K562 (cell line): Measurements from ENCODE around the gene CACNA2D2. TPM values are rescaled to one million over a fixed set of nuclear protein-coding genes. Genes with fewer than 3 reads are reported as not detected.

Experiments
- ARID2 ChIP-seq: fragments of 450-650 bp; IDR thresholded peaks from 2 replicates; pipeline ENCODE4 v1.6.1; 2017; ENCODE audit warnings: antibody characterized with exemption, mild to moderate bottlenecking
- DEAF1 ChIP-seq: fragments of 450-650 bp; formaldehyde crosslinking; IDR thresholded peaks from 2 replicates; pipeline ENCODE4 v1.4.0; 2020; ENCODE audit warnings: mild to moderate bottlenecking, moderate library complexity
- FOXJ2 ChIP-seq: fragments of 200-800 bp; sonication (Bioruptor generic); IDR thresholded peaks from 2 replicates; pipeline ENCODE4 v1.6.1; 2016; ENCODE audit warnings: missing genetic modification characterization, missing compliant biosample characterization
- FOXP1 ChIP-seq: sonication (generic); formaldehyde crosslinking; IDR thresholded peaks from 2 replicates; pipeline ENCODE4 v1.8.0; 2022; ENCODE audit warnings: mild to moderate bottlenecking, missing genetic modification reagents
- MYNN ChIP-seq, 2 experiments: sonication (generic); formaldehyde crosslinking in 1 of 2; IDR thresholded peaks; 2 replicates each; pipeline versions ENCODE4 v1.5.0 to v1.6.1; 2016 to 2020; ENCODE audit warnings: antibody characterized with exemption in 1 of 2, missing genetic modification reagents in 1 of 2
- NRF1 ChIP-seq, 2 experiments: fragments of 450-650 bp; IDR thresholded peaks in 1 of 2; conservative IDR thresholded peaks in 1 of 2; 2 replicates each; pipeline ENCODE4 v1.6.1; 2014; ENCODE audit warnings: mild to moderate bottlenecking in 2 of 2
- NUFIP1 ChIP-seq: fragments of 450-650 bp; IDR thresholded peaks from 2 replicates; pipeline ENCODE4 v1.6.1; 2018; ENCODE audit not compliant: partially characterized antibody
- PHTF2 ChIP-seq: fragments of 250-450 bp; sonication (Bioruptor Pico); IDR thresholded peaks from 2 replicates; pipeline ENCODE4 v1.5.0; 2021; ENCODE audit warnings: mild to moderate bottlenecking
- TEAD4 ChIP-seq, 2 experiments: sonication (generic) in 1 of 2; formaldehyde crosslinking in 1 of 2; IDR thresholded peaks; 2 replicates each; pipeline versions ENCODE4 v1.6.1 to v1.8.0; 2012 to 2022; ENCODE audit warnings: borderline replicate concordance in 1 of 2, inconsistent platforms in 1 of 2, low read length in 1 of 2, mild to moderate bottlenecking in 1 of 2, missing genetic modification reagents in 1 of 2
- VEZF1 ChIP-seq: fragments of 200-800 bp; sonication (Bioruptor generic); IDR thresholded peaks from 2 replicates; pipeline ENCODE4 v1.6.1; 2017; ENCODE audit warnings: missing genetic modification characterization, missing compliant biosample characterization
- ZFP30 ChIP-seq: fragments of 250-450 bp; sonication (Bioruptor Pico); IDR thresholded peaks from 2 replicates; pipeline ENCODE4 v1.8.0; 2022; ENCODE audit warnings: moderate library complexity, mild to moderate bottlenecking, inconsistent platforms, borderline replicate concordance
- ZNF232 ChIP-seq: sonication (generic); formaldehyde crosslinking; IDR thresholded peaks from 2 replicates; pipeline ENCODE4 v1.8.0; 2022; ENCODE audit warnings: mild to moderate bottlenecking, missing genetic modification reagents
- ZNF24 ChIP-seq: fragments of 450-650 bp; IDR thresholded peaks from 2 replicates; pipeline ENCODE4 v1.6.1; 2016
- ZNF3 ChIP-seq: fragments of 250-450 bp; sonication (Bioruptor Pico); IDR thresholded peaks from 2 replicates; pipeline ENCODE4 v1.5.0; 2021; ENCODE audit warnings: mild to moderate bottlenecking, moderate library complexity
- ZNF384 ChIP-seq: IDR thresholded peaks from 2 replicates; pipeline ENCODE4 v1.6.1; 2012; ENCODE audit warnings: low read depth, low read length, improper control_type of control experiment
- ZNF444 ChIP-seq: fragments of 250-450 bp; sonication (Bioruptor Pico); IDR thresholded peaks from 2 replicates; pipeline ENCODE4 v1.4.0; 2020; ENCODE audit warnings: mild to moderate bottlenecking, moderate library complexity
- ZNF79 ChIP-seq: fragments of 250-450 bp; sonication (Bioruptor Pico); IDR thresholded peaks from 2 replicates; pipeline ENCODE4 v1.4.0; 2020; ENCODE audit warnings: low read depth, mild to moderate bottlenecking, moderate library complexity
- polyA plus RNA-seq, 8 experiments: library from polyadenylated mRNA; depleted of rRNA in 4 of 8; stranded (reverse) in 5 of 8; unstranded in 3 of 8; fragments of >200 nt; fragmentation: Nextera tagmentation in 2 of 8; fragmentation: Illumina TruSeq in 1 of 8; extraction: Ambion mirVana in 2 of 8; extraction: Trizol in 1 of 8; gene quantifications; 2 replicates each; pipeline versions ENCODE4 v1.2.1 to v1.2.3, GENCODE V29; 2011 to 2014; ENCODE audit warnings: inconsistent platforms in 1 of 8, missing spikeins in 1 of 8
- total RNA-seq, 7 experiments: library from RNA; depleted of rRNA in 6 of 7; stranded (reverse); fragments of >200 nt in 6 of 7; fragmentation: Illumina TruSeq in 2 of 7; extraction: Trizol in 2 of 7; gene quantifications; 2 replicates each; pipeline versions ENCODE4 v1.2.1 to v1.2.3, GENCODE V29; 2011 to 2021; ENCODE audit warnings: low replicate concordance in 1 of 7
- TF ChIP-seq, protein P1 (sequence below): fragments of 250-450 bp; sonication (Bioruptor Pico); IDR thresholded peaks from 2 replicates; pipeline ENCODE4 v1.8.0; 2022; ENCODE audit warnings: inconsistent platforms, mild to moderate bottlenecking, moderate library complexity, borderline replicate concordance
- TF ChIP-seq, protein P2 (sequence below): sonication (generic); formaldehyde crosslinking; IDR thresholded peaks from 2 replicates; pipeline ENCODE4 v1.8.1; 2023; ENCODE audit warnings: mild to moderate bottlenecking, missing genetic modification reagents, moderate library complexity
- TF ChIP-seq, protein P3 (sequence below): sonication (generic); formaldehyde crosslinking; IDR thresholded peaks from 2 replicates; pipeline ENCODE4 v1.4.0; 2020; ENCODE audit warnings: mild to moderate bottlenecking, missing genetic modification reagents

The CACNA2D2 gene
- total and polyA plus RNA-seq, 9 of the 15 experiments (the other 6 are each of a cell fraction or from before 2014, with no cell fraction given), result 0.11 to 0.58 (median 0.36) TPM; not detected in 2

DNA sequence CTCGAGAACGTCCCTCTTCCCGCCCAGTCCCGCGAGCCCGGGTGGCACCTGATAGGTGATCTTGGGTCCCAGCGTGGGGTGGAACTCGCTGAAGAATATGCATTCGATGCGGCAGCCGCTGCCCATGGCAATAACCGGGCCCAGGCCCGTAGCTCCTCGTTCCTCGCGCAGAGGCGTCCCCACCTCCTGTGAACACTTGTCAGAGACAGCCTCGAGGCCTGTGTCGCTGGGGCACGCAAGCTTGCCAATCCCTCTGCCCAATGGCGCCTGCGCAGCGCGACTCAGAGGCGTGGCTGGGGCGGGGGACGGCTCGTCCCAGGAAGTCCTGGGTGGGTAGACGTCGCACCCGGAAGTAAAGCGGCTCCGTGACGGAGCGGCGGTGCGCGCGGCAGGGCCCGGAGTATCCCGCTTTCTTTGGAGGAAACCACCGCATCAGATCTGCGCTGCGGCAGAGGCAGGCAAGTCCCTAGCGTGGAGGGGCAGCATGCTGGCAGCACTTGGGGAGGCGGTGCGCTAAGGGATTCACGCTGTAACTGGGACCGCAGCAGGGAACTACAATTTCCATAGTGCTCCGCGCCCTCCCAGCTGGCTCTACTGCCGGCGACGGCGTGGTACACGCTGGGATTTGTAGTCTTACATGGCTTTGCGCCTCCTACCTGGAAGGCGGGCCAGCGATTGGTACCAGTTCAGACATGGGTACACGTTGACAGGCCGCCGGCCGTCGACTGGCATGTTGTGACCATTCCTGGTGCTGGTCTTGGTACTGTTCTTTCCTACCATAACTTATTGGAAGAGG lies 152.7 kb downstream of the CACNA2D2 start, which contains the start of the genes CYB561D2 and NPRL2 (continued):
- TF ChIP-seq, protein P1, sequence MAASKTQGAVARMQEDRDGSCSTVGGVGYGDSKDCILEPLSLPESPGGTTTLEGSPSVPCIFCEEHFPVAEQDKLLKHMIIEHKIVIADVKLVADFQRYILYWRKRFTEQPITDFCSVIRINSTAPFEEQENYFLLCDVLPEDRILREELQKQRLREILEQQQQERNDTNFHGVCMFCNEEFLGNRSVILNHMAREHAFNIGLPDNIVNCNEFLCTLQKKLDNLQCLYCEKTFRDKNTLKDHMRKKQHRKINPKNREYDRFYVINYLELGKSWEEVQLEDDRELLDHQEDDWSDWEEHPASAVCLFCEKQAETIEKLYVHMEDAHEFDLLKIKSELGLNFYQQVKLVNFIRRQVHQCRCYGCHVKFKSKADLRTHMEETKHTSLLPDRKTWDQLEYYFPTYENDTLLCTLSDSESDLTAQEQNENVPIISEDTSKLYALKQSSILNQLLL (CRISPR knock-in tag), result no peak
- no peak for TF ChIP-seq ZNF3 (CRISPR knock-in tag)
- TF ChIP-seq ZNF444 (CRISPR knock-in tag), result no peak
- TF ChIP-seq NRF1 (conservative IDR thresholded peaks at IDR 0.05 in 1 of 2, IDR thresholded peaks at IDR 0.05 in 1 of 2), result peak; percentile 94 to 96
- TF ChIP-seq ZNF24, result no peak
- TF ChIP-seq FOXJ2 (tag), result no peak
- TF ChIP-seq VEZF1, result peak; percentile 60
- TF ChIP-seq ZNF79 (CRISPR knock-in tag), result no peak
- no peak for TF ChIP-seq ZFP30
- TF ChIP-seq TEAD4 (IDR thresholded peaks at IDR 0.05; ENCODE audit: low read length), result no peak
- TF ChIP-seq TEAD4 (CRISPR knock-in tag; IDR thresholded peaks at IDR 0.05; ENCODE audit: borderline replicate concordance), result no peak
- TF ChIP-seq PHTF2, result no peak
- TF ChIP-seq, protein P2, sequence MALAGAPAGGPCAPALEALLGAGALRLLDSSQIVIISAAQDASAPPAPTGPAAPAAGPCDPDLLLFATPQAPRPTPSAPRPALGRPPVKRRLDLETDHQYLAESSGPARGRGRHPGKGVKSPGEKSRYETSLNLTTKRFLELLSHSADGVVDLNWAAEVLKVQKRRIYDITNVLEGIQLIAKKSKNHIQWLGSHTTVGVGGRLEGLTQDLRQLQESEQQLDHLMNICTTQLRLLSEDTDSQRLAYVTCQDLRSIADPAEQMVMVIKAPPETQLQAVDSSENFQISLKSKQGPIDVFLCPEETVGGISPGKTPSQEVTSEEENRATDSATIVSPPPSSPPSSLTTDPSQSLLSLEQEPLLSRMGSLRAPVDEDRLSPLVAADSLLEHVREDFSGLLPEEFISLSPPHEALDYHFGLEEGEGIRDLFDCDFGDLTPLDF (CRISPR knock-in tag), result no peak
- no peak for TF ChIP-seq NUFIP1
- no peak for TF ChIP-seq ZNF232
- TF ChIP-seq FOXP1 (CRISPR knock-in tag), result peak; percentile 51; the same call in 1 of the 2 replicates
- no peak for TF ChIP-seq ZNF384
- no peak for TF ChIP-seq DEAF1
- TF ChIP-seq, protein P3, sequence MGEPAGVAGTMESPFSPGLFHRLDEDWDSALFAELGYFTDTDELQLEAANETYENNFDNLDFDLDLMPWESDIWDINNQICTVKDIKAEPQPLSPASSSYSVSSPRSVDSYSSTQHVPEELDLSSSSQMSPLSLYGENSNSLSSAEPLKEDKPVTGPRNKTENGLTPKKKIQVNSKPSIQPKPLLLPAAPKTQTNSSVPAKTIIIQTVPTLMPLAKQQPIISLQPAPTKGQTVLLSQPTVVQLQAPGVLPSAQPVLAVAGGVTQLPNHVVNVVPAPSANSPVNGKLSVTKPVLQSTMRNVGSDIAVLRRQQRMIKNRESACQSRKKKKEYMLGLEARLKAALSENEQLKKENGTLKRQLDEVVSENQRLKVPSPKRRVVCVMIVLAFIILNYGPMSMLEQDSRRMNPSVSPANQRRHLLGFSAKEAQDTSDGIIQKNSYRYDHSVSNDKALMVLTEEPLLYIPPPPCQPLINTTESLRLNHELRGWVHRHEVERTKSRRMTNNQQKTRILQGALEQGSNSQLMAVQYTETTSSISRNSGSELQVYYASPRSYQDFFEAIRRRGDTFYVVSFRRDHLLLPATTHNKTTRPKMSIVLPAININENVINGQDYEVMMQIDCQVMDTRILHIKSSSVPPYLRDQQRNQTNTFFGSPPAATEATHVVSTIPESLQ, result no peak; the same call in 1 of the 2 replicates
- peak; percentile 62; the same call in 1 of the 2 replicates for TF ChIP-seq MYNN (IDR thresholded peaks at IDR 0.05)
- TF ChIP-seq MYNN (CRISPR knock-in tag; IDR thresholded peaks at IDR 0.05), result no peak
- TF ChIP-seq ARID2, result no peak
